DMS114 treated with DMSO at 0.1 percent for 48 hours (cell line): ENCODE results near the gene RAB5B.
A peak's percentile ranks its signal among the peaks of the same experiment; 100 is the strongest.
"Not testable (repeated sequence)": the region's sequence is repeated elsewhere in the genome, so short reads cannot be mapped to it uniquely, and the experiment has no call there.

Source experiments
- DNase-seq: peaks from one replicate; lab custom pipeline; 2025; ENCODE audit not compliant: unreplicated experiment; lab: John Stamatoyannopoulos, UW

The RAB5B gene

GRCh38 chr12:56013482-56013881 is 39.6 kb downstream of the RAB5B start:
- DNase-seq, result no peak

- no peak for DNase-seq
These were observed 40.3 kb downstream of the RAB5B start for GRCh38 chr12:56014205-56014604.

- no peak for DNase-seq
These were observed 43.3 kb downstream of the RAB5B start for GRCh38 chr12:56017181-56017580.

GRCh38 chr12:56018356-56018755 is 44.5 kb downstream of the RAB5B start:
- DNase-seq, result no peak

- DNase-seq, result no peak
These were observed 46.7 kb downstream of the RAB5B start, which contains the start of gene IKZF4 for GRCh38 chr12:56020423-56021184. Gene IKZF4, plus strand, starts transcription at chr12:56021043. Its CDS starts 451 bp downstream, at chr12:56021494.

GRCh38 chr12:56021889-56022497 is 48.1 kb downstream of the RAB5B start:
- DNase-seq, result no peak

- no peak for DNase-seq
These were observed 54.8 kb downstream of the RAB5B start for GRCh38 chr12:56028511-56029165.

- no peak for DNase-seq
These were observed 55.3 kb downstream of the RAB5B start for GRCh38 chr12:56029166-56029519.

GRCh38 chr12:56029666-56030293 is 55.9 kb downstream of the RAB5B start:
- peak; percentile 56 for DNase-seq

GRCh38 chr12:56031987-56032386 is 58.1 kb downstream of the RAB5B start:
- no peak for DNase-seq

GRCh38 chr12:56034586-56035332 is 60.9 kb downstream of the RAB5B start:
- DNase-seq, result no peak

GRCh38 chr12:56037161-56037560 is 63.3 kb downstream of the RAB5B start:
- DNase-seq, result no peak

GRCh38 chr12:56038022-56038655 is 64.3 kb downstream of the RAB5B start:
- no peak for DNase-seq

GRCh38 chr12:56040151-56040550 is 66.3 kb downstream of the RAB5B start:
- DNase-seq, result no peak

- no peak for DNase-seq
These were observed 67.2 kb downstream of the RAB5B start for GRCh38 chr12:56040963-56041551.

- DNase-seq, result peak; percentile 99
These were observed 67.9 kb downstream of the RAB5B start, which contains the start of gene RPS26 for GRCh38 chr12:56041552-56042429. Gene RPS26, plus strand, starts transcription at chr12:56041918. Its CDS starts 249 bp downstream, at chr12:56042167.

- not testable (repeated sequence) for DNase-seq
These were observed 68.5 kb downstream of the RAB5B start for GRCh38 chr12:56042430-56042813.

- DNase-seq, result no peak
These were observed 69.0 kb downstream of the RAB5B start for GRCh38 chr12:56042843-56043242.
